Measurements from ENCODE around the gene TTYH3. TPM values are rescaled to one million over a fixed set of nuclear protein-coding genes. Genes with fewer than 3 reads are reported as not detected.
"Not testable (repeated sequence)": the region's sequence is repeated elsewhere in the genome, so short reads cannot be mapped to it uniquely, and the experiment has no call there.

TTYH3 gene
- total and polyA plus RNA-seq, 7 experiments from 2014 or later = 0.53 to 115 (median 18.1) TPM

DNA sequence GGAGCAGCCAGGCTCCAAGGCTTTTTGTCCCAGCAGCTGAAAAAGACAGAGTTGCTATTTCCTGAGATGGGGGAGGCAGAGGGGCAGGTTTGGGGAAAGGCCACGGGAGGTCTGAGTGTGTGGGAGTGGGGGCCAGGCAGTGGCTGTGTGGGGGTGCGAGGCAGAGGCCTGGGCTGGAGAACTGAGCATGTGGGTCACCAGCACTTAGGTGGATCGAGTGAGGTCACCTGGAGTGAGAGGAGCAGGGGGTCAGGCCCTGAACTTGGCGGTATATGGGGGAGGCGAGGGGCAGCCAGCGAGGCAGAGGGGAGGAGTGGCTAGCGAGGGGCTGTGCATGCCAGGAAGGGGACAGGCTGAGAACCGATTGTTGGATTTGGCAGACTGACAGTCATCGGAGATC, 44.7 kb upstream of the TTYH3 start:
- ATAC-seq (no peak), DNase-seq (no peak)
- Histone ChIP-seq H3K36me3 (ENCODE audit: control insufficient read depth in 2 of 3, insufficient read depth in 3 of 3, low read length in 3 of 3) (peaks cover 0 to 6% (median 0%) of the 10 kb centered on the region in 3 experiments), H3K4me1 (ENCODE audit: control insufficient read depth in 2 of 2, insufficient read depth in 2 of 2, low read length in 2 of 2) (no peaks in the 10 kb centered on the region), H3K27ac (ENCODE audit: low read depth, low read length) (no peak overlapping the region), H3K27me3 (ENCODE audit: control insufficient read depth in 2 of 2, insufficient read depth in 2 of 2, low read length in 2 of 2) (no peaks in the 10 kb centered on the region), H3K4me3 (ENCODE audit: low read length) (no peak overlapping the region), H3K9me3 (ENCODE audit: control insufficient read depth in 2 of 3, low read length in 3 of 3) (no peaks in the 10 kb centered on the region)
- CTCF ChIA-PET = interaction anchor here (1.2 kb wide), 1 partner anchor 9 kb away, joined by 3 read pairs; no protein-coding TSS in a partner anchor
- peaks cover 0 to 2% (median 0%) of the 10 kb centered on the region in 7 donors for H3K4me1 Mint-ChIP-seq
- POLR2A ChIA-PET = no interaction called here
- no peak overlapping the region for H3K4me3 Mint-ChIP-seq
- no peaks in the 10 kb centered on the region for H3K9me3 Mint-ChIP-seq
- no peak overlapping the region for H3K27ac Mint-ChIP-seq
- H3K27me3 Mint-ChIP-seq = no peaks in the 10 kb centered on the region
- peaks cover 0 to 17% (median 4%) of the 10 kb centered on the region in 5 donors for H3K36me3 Mint-ChIP-seq
- intact Hi-C loops (cut with micrococcal nuclease) = no loop called here

DNA sequence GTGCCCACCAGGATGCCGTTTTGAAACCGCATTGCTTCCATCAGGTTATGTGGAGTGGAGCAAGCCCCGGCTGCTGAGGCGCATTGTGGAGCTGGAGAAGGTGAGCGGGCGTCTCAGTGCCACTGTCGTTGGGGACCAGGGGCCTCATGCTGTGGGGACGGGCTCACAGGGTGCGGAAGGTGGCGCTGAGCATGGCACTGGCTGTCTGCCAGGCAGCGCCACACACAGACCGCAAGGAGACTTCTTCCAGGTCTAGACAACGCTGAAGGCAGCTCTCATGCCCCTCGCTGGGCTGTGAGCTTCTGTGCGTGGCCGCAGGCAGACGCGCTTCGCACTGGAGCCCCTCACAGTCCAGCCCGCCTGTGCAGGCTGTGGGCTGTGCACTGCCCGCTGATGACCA, 44.0 kb upstream of the TTYH3 start:
- no peak overlapping the region for H3K27ac Mint-ChIP-seq
- intact Hi-C loops (cut with micrococcal nuclease) = no loop called here
- H3K4me1 ChIP-seq (ENCODE audit: control insufficient read depth in 2 of 2, insufficient read depth in 2 of 2, low read length in 2 of 2) = no peaks in the 10 kb centered on the region
- H3K27me3 ChIP-seq (ENCODE audit: control insufficient read depth in 2 of 2, insufficient read depth in 2 of 2, low read length in 2 of 2) = no peaks in the 10 kb centered on the region
- no peak overlapping the region for H3K4me3 Mint-ChIP-seq
- CTCF ChIA-PET = interaction anchor here (1.2 kb wide), 1 partner anchor 8 kb away, joined by 3 read pairs; no protein-coding TSS in a partner anchor
- no peaks in the 10 kb centered on the region for H3K27me3 Mint-ChIP-seq
- no peaks in the 10 kb centered on the region for H3K9me3 Mint-ChIP-seq
- H3K9me3 ChIP-seq (ENCODE audit: control insufficient read depth in 2 of 3, low read length in 3 of 3) = no peaks in the 10 kb centered on the region
- peaks cover 0 to 2% (median 0%) of the 10 kb centered on the region in 7 donors for H3K4me1 Mint-ChIP-seq
- no peak overlapping the region for H3K27ac ChIP-seq (ENCODE audit: low read depth, low read length)
- H3K4me3 ChIP-seq (ENCODE audit: low read length) = no peak overlapping the region
- DNase-seq = no peak
- ATAC-seq = no peak
- POLR2A ChIA-PET = no interaction called here
- peaks cover 0 to 17% (median 4%) of the 10 kb centered on the region in 5 donors for H3K36me3 Mint-ChIP-seq
- H3K36me3 ChIP-seq (ENCODE audit: control insufficient read depth in 2 of 3, insufficient read depth in 3 of 3, low read length in 3 of 3) = peaks cover 0 to 8% (median 0%) of the 10 kb centered on the region in 3 experiments

DNA sequence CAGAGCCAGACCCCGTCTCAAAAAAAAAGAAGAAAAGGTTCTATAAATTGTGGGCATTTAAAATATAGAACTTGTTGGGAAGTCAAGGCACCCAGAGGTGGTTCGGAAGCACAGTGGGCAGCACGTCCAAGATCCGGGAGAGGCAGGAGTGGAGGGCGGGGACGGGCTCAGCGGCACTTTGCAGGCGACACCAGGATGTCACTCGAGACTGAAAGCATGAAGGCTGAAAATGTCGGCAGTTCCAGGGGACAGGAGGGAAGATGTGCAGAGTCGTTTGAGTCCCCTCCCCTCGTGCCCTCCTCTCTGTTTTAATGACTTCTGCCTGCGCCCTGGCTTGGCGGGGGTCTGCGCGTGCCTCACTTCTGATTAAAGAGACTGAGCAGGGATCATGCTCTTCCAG, 42.4 kb upstream of the TTYH3 start:
- no peaks in the 10 kb centered on the region for H3K9me3 Mint-ChIP-seq
- H3K27me3 Mint-ChIP-seq = no peaks in the 10 kb centered on the region
- H3K4me3 ChIP-seq (ENCODE audit: low read length) = no peak overlapping the region
- peaks cover 0 to 13% (median 0%) of the 10 kb centered on the region in 3 experiments for H3K36me3 ChIP-seq (ENCODE audit: control insufficient read depth in 2 of 3, insufficient read depth in 3 of 3, low read length in 3 of 3)
- DNase-seq (no peak), ATAC-seq (no peak)
- no peaks in the 10 kb centered on the region for H3K27me3 ChIP-seq (ENCODE audit: control insufficient read depth in 2 of 2, insufficient read depth in 2 of 2, low read length in 2 of 2)
- POLR2A ChIA-PET = no interaction called here
- H3K9me3 ChIP-seq (ENCODE audit: control insufficient read depth in 2 of 3, low read length in 3 of 3) = no peaks in the 10 kb centered on the region
- CTCF ChIA-PET = no interaction called here
- H3K27ac ChIP-seq (ENCODE audit: low read depth, low read length) = no peak overlapping the region
- H3K4me1 Mint-ChIP-seq = no peaks in the 10 kb centered on the region
- no peaks in the 10 kb centered on the region for H3K4me1 ChIP-seq (ENCODE audit: control insufficient read depth in 2 of 2, insufficient read depth in 2 of 2, low read length in 2 of 2)
- no peak overlapping the region for H3K27ac Mint-ChIP-seq
- intact Hi-C loops (cut with micrococcal nuclease) = no loop called here
- H3K36me3 Mint-ChIP-seq = peaks cover 0 to 21% (median 4%) of the 10 kb centered on the region in 5 donors
- H3K4me3 Mint-ChIP-seq = no peak overlapping the region

DNA sequence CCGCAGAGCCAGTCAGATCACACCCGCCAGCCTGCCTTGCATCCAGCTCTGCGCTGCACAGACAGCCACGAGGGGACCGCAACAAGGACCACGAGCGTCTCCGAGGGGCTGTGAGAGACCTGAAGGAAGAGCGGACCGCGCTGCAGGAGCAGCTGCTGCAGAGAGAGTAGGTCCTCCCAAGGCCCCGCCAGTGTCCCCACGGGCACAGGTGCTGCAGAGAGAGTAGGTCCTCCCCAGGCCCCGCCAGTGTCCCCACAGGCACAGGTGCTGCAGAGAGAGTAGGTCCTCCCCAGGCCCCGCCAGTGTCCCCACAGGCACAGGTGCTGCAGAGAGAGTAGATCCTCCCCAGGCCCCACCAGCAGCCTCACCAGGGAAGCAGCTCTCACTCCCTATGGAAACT, 41.8 kb upstream of the TTYH3 start:
- H3K36me3 Mint-ChIP-seq = peaks cover 0 to 23% (median 6%) of the 10 kb centered on the region in 5 donors
- H3K27me3 Mint-ChIP-seq; intact Hi-C loops (cut with micrococcal nuclease); H3K4me3 Mint-ChIP-seq; H3K4me1 Mint-ChIP-seq; POLR2A ChIA-PET; H3K9me3 Mint-ChIP-seq; H3K27ac ChIP-seq (ENCODE audit: low read depth, low read length); H3K4me1 ChIP-seq (ENCODE audit: control insufficient read depth in 2 of 2, insufficient read depth in 2 of 2, low read length in 2 of 2); ATAC-seq; CTCF ChIA-PET; H3K27ac Mint-ChIP-seq; H3K4me3 ChIP-seq (ENCODE audit: low read length); H3K27me3 ChIP-seq (ENCODE audit: control insufficient read depth in 2 of 2, insufficient read depth in 2 of 2, low read length in 2 of 2); DNase-seq; H3K9me3 ChIP-seq (ENCODE audit: control insufficient read depth in 2 of 3, low read length in 3 of 3): not testable (repeated sequence)
- peaks cover 0 to 13% (median 0%) of the 10 kb centered on the region in 3 experiments for H3K36me3 ChIP-seq (ENCODE audit: control insufficient read depth in 2 of 3, insufficient read depth in 3 of 3, low read length in 3 of 3)

DNA sequence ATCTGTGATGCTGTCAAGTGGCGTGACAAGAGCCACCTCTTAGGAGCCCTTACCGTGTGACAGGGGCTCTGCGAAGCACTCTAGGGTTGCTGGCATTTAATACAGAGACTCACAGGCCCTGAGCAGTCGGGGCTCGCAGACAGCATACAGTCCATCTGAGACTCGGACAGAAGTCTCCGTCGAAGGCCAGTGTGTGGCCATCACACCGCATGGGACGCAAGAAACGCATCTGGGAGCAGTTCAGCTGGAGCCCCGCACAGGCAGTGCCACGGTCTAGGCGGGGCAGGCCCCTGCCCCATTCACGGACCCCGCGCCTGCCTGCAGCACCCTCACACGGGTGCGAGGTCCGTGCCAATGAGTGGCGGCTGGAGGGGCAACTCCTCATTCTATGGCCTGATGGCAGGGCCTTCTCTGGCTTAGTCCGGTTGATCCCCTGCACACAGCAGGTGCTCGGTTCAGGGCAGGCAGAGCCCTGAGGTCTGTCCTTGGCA, 39.4 kb upstream of the TTYH3 start:
- H3K4me3 Mint-ChIP-seq = no peak overlapping the region
- ChIA-PET CTCF (no interaction called here), POLR2A (no interaction called here)
- ATAC-seq = no peak
- Histone ChIP-seq H3K4me3 (ENCODE audit: low read length) (no peak overlapping the region), H3K36me3 (ENCODE audit: control insufficient read depth in 2 of 3, insufficient read depth in 3 of 3, low read length in 3 of 3) (peaks cover 0 to 9% (median 0%) of the 10 kb centered on the region in 3 experiments), H3K27ac (ENCODE audit: low read depth, low read length) (no peak overlapping the region), H3K4me1 (ENCODE audit: control insufficient read depth in 2 of 2, insufficient read depth in 2 of 2, low read length in 2 of 2) (no peaks in the 10 kb centered on the region), H3K27me3 (ENCODE audit: control insufficient read depth in 2 of 2, insufficient read depth in 2 of 2, low read length in 2 of 2) (no peaks in the 10 kb centered on the region), H3K9me3 (ENCODE audit: control insufficient read depth in 2 of 3, low read length in 3 of 3) (no peaks in the 10 kb centered on the region)
- H3K27ac Mint-ChIP-seq = peak overlapping the region in 1 of 9 donors; percentile 2
- DNase-seq = no peak
- peaks cover 0 to 27% (median 7%) of the 10 kb centered on the region in 5 donors for H3K36me3 Mint-ChIP-seq
- H3K27me3 Mint-ChIP-seq = no peaks in the 10 kb centered on the region
- intact Hi-C loops (cut with micrococcal nuclease) = no loop called here
- H3K9me3 Mint-ChIP-seq = no peaks in the 10 kb centered on the region
- no peaks in the 10 kb centered on the region for H3K4me1 Mint-ChIP-seq

DNA sequence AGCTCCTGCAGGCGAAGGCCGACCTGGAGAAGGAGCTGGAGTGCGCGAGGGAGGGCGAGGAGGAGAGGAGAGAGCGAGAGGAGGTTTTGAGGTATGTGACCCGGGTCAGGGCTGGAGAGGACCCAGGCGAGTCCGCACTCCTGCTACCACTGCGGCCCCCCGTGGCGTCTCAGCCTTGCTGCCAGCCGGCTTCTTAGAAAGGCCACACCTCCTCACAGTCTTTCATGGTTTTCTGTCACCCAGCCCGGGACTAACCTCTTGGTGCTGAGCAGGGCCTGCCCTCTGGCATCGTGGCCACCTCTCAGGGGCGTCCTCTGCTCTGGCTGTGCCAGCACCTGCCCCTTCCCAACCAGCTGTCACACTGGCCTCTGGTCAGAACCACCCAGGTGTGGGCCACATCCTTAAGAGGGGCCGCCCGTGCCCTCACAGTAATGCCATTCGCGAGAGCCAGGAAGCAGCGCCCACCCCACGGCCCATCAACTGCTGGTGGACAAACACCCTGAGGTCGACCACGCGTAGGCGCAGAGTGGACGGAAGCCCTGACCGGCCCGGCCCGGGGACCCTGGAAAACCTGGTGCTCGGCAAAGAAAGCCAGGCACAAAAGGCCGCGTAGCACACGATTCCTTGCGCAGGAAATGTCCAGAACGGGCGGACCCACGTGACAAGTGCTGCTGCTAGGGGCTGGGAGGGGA, 38.6 kb upstream of the TTYH3 start:
- no peak overlapping the region for H3K27ac Mint-ChIP-seq
- no peak for DNase-seq
- H3K4me3 Mint-ChIP-seq = no peak overlapping the region
- Histone ChIP-seq H3K36me3 (ENCODE audit: control insufficient read depth in 2 of 3, insufficient read depth in 3 of 3, low read length in 3 of 3) (peaks cover 0 to 10% (median 0%) of the 10 kb centered on the region in 3 experiments), H3K4me1 (ENCODE audit: control insufficient read depth in 2 of 2, insufficient read depth in 2 of 2, low read length in 2 of 2) (no peaks in the 10 kb centered on the region), H3K4me3 (ENCODE audit: low read length) (no peak overlapping the region), H3K9me3 (ENCODE audit: control insufficient read depth in 2 of 3, low read length in 3 of 3) (no peaks in the 10 kb centered on the region), H3K27me3 (ENCODE audit: control insufficient read depth in 2 of 2, insufficient read depth in 2 of 2, low read length in 2 of 2) (no peaks in the 10 kb centered on the region), H3K27ac (ENCODE audit: low read depth, low read length) (no peak overlapping the region)
- no peaks in the 10 kb centered on the region for H3K4me1 Mint-ChIP-seq
- ChIA-PET POLR2A (no interaction called here), CTCF (no interaction called here)
- intact Hi-C loops (cut with micrococcal nuclease) = no loop called here
- no peaks in the 10 kb centered on the region for H3K27me3 Mint-ChIP-seq
- peaks cover 0 to 27% (median 7%) of the 10 kb centered on the region in 5 donors for H3K36me3 Mint-ChIP-seq
- no peaks in the 10 kb centered on the region for H3K9me3 Mint-ChIP-seq
- no peak for ATAC-seq

DNA sequence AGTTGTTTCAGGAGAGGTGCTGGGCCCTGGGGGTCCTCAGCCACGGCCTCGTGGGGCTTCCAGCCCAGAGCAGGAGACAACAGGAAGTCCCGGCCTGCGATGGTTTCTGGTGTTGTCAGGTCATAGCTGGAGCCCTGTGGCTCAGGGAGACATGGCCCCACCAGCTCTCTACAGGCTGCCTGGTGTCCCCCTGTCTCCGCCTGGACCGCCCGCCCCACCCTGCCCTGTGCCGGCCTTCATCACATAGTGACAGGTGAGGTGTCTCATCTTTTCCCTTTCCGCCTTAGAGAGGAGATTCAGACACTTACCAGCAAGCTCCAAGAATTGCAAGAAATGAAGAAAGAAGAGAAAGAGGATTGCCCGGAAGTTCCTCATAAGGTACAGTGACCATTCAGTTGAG, 37.2 kb upstream of the TTYH3 start:
- intact Hi-C loops (cut with micrococcal nuclease) = no loop called here
- Mint-ChIP-seq H3K36me3 (peaks cover 0 to 34% (median 8%) of the 10 kb centered on the region in 5 donors), H3K4me3 (no peak overlapping the region), H3K9me3 (no peaks in the 10 kb centered on the region), H3K27me3 (no peaks in the 10 kb centered on the region), H3K4me1 (no peaks in the 10 kb centered on the region), H3K27ac (no peak overlapping the region)
- H3K27me3 ChIP-seq (ENCODE audit: control insufficient read depth in 2 of 2, insufficient read depth in 2 of 2, low read length in 2 of 2) = no peaks in the 10 kb centered on the region
- H3K36me3 ChIP-seq (ENCODE audit: control insufficient read depth in 2 of 3, insufficient read depth in 3 of 3, low read length in 3 of 3) = peaks cover 0 to 18% (median 0%) of the 10 kb centered on the region in 3 experiments
- no peaks in the 10 kb centered on the region for H3K9me3 ChIP-seq (ENCODE audit: control insufficient read depth in 2 of 3, low read length in 3 of 3)
- no peak for ATAC-seq
- H3K4me1 ChIP-seq (ENCODE audit: control insufficient read depth in 2 of 2, insufficient read depth in 2 of 2, low read length in 2 of 2) = no peaks in the 10 kb centered on the region
- H3K27ac ChIP-seq (ENCODE audit: low read depth, low read length) = no peak overlapping the region
- DNase-seq = no peak
- CTCF ChIA-PET = no interaction called here
- no peak overlapping the region for H3K4me3 ChIP-seq (ENCODE audit: low read length)
- POLR2A ChIA-PET = no interaction called here

Measured in naive thymus-derived CD4-positive, alpha-beta T cell (primary cell).